Hematopoietic multipotent progenitor cell treated with erythropoietin and hydrocortisone succinate and interleukin-3 and kit ligand, for 17 days (in vitro differentiated cells): ENCODE measurements around the gene FOXP1.

ENCODE experiments used
- DNase-seq: peaks from one replicate; pipeline ENCODE4 v3.0.0-alpha.2; 2015; ENCODE audit warnings: low spot score

The FOXP1 gene

DNA sequence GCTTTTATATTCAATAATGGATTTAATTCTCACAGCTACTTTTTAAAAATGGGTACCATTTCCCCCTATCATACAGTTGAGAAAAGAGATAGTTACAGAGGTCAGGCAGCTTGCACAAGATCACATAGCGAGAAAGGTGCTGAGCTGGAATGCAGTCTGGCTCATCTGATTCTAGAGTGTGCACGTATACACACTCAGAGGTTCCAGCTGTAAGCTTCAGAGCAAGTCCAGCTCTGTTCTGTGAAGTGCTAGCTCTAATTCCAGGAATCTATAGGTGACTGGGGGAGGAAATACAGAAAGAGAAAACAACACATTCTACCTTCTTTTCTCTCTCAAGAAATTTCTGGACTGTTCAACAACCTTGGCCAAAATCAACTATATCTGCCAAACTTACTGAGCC lies 318.7 kb downstream of the FOXP1 start:
- no peak for DNase-seq

DNA sequence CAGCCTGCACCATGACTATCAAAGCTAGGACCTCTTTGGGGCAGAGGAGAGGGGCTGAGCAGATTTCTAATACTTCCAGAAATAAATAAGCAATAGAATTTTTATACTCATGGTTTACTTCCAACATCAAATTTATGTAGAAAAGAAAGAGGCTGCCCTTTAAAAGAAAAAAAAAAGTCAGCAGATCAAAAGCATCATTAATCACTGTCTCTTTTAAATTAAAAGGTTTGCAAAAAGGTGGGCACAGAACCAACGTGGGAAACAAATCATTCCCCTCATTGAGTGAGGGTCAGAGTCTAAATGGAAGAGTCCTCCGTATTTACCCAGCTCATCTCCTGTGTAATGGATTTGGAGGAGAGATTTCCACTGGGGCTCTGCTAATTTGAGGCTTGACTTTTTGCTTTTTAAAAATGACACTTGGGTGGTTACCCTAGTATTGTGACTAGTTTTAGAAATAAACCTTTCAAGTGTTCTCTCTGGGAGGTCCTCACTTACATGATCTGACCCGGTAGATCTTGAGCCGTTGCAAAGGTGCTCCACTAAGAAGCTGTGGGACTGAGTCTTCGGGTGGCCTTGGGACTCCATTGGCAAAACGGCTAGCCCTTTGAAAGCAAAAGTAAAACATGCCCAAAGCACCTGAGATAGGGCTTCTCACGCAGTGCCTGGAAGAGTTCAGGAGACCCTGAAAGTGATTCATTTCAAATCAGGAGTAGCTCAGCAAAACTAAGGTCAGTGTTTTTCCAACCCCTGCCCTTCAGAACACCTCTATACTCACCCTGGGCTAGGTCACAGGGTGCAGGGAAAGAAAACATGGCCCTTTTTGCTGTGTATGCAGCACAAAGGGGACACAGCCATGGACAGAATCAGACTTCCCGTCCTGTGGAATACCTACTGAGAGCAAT lies 320.9 kb downstream of the FOXP1 start:
- no peak for DNase-seq

DNA sequence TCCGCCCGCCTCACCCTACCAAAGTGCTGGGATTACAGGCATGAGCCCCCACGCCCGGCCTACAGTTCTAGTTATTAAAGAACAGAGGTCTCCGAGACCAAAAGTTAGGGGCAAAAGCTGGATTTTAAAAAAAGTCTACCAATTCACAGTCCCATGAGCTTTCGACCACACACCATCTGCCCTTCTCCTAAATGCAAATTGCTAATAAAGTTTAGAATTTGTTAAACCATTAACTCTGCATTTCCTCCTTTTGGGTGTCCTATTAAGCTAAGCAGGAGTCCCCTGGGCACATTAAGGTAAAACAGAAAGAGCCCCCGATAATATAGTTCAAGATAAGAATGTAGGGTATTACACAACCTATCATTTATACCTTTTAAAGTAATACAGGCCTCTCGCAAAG lies 322.7 kb downstream of the FOXP1 start:
- DNase-seq, result no peak

DNA sequence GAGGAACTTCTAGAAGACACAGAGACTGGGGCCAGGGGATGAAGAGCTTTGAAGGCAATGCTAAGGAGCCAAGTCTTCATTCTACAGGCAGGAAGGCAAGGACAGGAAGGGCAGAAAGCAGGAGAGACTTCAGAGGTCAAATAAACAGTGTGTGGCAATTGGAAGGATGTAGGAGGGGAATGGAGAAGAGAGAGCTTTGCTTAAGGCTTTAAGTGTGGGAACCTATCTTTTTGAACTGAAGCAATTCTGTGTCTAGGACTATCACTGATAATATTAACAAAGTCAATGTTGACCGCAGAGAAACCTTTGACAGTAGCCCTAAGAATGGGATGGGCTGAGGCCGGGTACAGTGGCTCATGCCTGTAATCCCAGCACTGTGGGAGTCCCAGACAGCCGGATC lies 325.0 kb downstream of the FOXP1 start:
- no peak for DNase-seq

DNA sequence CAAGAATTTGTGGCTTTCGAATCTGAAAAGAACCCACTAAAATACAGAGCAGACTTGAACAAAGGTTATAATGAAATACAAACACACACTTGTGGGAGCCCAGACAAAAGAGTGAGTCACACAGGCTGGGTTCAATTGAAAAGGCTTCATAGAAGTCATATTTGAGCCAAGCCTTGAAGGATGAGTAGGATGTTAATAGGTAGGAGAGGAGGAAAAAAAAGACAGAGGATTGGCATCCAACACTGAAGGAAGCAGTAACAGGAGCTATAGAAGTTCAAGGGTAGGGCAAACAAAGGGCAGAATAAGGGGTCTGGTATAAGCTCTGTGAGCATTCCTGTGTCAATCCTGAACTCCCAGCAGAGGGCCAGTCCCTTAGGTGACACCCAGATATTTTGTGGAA lies 325.4 kb downstream of the FOXP1 start:
- no peak for DNase-seq

DNA sequence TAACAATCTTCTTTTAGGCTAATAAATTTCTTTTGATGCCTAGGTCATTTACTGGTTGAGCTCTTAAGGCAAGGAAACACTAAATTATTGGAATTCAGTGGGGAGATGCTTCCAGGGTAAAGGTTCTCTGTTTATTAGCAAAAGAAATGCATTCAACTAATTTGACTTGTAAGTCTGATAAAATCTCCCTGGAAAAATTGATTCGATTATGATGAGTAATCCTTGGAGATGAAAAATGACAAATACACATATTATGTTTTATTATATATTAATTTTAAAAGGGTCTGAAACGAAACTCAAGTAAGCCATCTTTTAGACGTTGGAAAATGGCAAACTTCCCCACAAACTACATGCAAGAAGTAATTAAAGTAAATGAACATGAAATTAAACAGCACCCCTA lies 328.0 kb downstream of the FOXP1 start:
- DNase-seq, result no peak

DNA sequence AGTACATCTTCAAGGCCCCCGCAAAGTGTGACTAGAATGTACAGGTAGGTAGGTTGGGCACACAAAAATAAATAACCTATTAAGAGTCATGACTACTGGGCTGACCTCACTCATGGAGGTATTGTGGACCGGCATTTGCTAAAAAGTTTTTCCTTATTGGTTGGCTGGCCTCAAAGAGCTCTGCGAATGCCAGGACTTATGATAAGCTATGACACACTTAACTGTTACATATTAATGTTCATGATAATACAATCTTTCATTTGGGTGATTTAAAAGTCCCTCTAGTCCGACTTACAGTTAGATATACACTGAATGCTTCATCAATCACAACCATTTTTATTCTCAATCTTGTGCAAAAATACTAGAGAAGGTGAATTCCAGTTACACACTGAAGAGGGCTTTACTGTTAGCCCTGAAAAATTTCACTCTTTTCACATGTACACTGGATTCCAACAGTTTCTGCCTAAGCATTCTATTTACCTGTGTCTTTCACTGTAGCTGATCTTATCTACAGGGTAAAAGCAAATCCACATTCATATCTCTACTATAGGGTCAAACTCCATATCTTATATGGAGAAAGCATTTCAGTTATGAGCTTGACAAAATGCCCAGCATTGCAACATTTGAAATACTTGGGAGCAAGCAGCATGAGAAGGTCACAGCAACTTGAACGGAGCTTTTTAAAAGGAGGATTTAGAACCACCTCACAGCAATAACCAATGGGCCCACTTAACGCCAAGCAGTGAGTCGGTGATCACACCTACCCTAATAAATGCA lies 329.1 kb downstream of the FOXP1 start:
- DNase-seq, result no peak

DNA sequence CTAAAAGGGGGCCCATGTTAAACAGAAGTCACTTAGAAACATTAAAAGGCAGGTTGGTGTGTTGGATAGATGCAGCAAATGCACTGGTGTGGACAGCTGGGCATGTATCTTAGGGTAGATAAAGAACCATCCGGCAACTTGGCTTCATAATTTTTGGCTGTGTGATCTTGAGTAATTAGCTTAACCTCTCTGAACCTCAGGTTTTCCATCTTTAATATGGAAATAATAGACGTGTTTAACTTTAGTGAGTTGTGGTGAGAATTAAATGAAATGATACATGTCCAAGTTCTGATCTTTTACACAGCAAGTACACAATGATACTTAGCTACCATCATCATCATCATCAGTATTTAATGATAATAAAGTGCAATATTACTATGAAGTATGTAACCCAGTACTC lies 330.4 kb downstream of the FOXP1 start:
- no peak for DNase-seq

DNA sequence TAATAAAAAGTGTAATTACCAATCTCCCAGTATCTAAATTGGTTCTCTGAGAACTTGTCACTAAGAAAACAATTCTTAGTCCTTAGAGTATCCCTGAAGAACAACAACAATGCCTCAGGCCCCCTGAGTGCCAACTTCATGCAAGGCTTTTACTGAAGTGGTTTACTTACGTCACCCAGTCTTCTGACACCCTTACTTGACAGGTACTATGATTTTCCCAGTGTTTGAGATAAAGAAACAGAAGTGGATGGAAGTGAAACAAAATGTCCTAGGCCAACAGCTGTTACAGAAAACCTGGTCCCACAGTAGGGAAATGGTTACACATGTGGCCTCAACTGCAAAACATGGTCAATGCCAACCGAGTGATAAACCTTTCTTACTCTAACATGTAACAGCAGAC lies 331.1 kb downstream of the FOXP1 start:
- no peak for DNase-seq

DNA sequence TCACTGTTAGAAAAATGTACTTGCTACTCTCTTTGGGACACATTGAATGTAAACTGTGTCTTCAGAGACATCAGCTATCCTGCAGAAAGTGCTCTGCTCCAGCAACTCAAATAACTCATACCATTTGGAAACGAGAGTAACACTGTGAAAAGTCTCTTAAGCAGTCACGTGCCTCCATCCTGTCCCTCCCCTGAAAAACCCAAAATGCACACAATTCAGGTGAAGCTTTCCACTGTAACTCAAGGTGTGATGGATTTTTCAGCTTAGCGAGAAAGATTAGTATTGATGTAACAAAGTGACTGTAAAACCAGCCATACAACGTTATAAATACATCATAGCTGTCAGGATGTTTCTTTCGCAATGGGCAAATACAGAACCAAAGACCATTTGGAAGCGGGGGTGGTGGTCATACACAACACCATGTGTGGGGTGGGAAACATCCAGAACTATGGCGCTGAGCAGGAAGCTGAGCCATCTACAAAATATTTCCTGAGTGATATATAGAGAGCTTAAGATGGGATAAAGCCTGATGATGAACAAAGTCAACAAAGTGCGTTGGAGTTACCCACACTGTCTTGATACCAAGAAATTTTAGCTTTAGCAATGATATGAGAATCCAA lies 332.3 kb downstream of the FOXP1 start:
- DNase-seq, result no peak

DNA sequence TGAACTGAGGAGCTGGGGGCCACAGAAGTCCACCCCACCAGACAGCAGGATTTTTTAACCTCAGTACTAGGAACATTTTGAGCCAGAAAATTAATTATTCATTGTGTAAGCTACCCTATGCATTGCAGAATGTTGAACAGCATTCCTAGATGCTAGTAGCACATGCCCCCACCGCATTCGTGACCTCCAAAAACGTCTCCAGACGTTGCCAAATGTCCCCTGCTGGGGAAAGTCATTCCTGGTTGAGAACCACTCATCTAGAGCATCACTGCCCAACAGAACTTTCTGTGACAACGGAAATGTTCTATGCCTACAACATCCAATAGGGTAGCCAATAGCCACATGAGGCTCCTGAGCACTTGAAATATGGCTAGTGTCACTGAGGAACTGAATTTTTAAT lies 333.5 kb downstream of the FOXP1 start:
- no peak for DNase-seq

DNA sequence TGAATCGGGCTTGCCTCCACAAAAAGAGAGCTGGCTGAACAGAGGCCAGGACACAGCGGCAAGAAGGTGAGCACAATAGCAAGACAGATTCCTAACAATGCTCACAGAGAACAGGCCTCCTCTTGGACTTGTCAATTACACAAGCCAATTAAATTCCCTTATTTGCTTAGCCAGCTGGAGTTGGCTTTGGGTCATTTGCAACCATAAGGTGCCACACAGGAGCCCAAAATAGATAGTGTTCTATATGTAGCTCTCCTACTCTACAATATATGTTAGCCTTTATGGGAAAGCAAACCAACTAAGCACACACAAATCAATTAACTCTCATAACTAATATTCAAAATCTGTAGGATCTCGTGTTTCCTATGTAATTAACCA lies 335.6 kb downstream of the FOXP1 start:
- DNase-seq, result no peak

DNA sequence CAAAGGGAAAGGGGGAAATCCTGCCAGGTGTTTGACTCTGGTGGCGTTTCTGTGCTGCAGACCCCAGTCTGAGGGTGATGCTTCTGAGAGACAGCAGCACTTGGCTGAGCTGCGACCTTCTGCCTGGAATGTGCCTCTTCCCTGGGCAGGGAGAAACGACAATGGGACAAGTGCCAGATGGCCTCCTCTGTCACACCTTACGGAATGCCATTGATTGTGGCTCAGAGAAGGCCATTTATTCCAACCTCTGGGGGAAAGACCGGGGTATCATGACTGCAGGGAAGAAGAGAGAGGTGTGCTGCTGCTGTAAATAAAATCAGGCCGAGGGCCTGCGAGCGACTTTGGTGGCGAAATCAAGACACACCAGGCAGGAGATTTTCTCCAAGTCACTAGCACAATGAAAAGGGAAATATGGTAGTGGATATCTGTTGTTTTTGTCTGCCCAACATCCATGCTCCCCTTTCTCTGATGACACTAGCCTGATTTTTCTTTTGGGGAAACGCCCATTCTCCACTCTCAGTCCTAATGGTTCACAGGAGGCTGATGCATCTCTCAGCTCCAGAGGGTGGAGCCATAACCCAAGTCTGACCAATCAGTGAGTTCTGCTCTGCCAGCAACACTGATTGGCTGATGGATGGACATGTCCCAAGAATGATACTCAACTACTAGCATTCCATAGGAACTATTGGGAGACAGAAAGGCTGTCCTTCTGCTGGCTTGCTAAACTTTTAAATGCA lies 336.1 kb downstream of the FOXP1 start:
- peak; percentile 77 for DNase-seq

DNA sequence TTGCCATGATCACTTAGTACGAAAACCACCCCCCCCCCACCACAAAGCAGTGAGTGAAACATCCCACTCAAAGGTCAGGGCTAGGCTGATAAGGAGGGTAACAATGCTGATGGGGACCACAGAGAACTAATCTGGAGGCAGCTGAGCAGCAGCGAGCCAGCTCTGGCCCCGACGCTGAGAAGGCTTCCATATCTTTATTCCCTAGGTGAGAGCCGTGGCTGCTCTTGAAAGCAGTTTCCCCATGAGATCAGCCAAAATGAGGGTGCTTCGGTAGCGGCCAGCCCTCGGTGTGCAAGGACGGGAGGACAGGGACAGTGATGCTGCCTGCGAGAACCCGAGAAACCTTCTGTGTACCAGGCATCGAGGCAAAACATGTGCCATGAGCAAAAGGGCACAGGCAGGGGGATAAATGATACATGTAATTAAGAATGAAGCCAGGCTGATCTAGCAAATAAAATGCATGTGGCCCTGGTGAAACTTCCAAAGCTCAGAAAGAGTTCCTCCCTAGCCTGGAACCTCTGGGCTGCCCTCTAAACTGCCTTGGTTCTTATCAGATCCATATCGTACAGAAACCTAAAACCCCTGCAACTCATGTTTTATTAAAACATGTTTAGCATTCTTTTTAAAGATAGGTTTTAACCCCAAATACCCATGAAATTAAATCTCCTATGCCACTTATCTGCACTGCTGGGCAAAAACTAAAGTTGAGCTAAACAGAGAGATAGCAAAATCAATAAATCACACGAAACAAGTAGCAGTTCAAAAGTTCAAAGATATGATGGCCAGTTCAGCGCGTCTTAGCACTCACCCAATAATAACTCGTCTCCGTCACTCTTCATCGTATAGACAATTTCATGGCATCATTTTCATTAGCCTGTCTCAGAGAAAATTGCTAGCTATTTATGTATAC lies 337.3 kb downstream of the FOXP1 start:
- DNase-seq, result no peak

DNA sequence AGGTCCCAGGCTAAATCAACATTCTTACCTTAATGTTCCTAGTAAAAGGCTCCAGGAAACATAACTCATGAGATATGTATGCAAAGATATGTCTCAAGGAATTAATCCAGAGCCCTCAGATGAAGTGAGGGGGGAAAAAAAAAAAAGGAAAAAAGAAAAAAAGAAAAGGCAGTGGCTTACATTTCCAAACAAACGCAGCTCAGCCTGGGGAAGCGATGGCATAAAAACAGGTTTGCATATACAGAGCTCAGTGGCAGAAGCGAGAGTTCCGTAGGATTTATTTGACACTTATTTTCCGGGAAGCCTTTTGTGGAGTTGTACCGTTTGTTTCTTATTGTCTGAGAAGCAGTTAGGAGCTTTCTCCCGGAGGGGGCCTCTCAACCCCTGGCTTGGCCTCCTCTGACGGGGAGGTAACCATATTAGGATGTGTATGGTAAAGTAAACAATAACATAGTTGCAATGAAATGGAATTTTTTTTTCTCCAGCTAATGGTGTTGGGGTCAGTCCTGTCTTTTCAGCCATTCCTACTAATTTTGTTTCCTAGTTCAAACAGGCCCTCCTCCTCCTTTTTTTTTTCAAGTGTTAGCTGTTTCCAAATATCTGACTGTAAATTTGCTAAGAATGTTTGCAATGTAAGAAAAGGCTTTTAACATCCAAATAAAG lies 338.6 kb downstream of the FOXP1 start:
- no peak for DNase-seq

DNA sequence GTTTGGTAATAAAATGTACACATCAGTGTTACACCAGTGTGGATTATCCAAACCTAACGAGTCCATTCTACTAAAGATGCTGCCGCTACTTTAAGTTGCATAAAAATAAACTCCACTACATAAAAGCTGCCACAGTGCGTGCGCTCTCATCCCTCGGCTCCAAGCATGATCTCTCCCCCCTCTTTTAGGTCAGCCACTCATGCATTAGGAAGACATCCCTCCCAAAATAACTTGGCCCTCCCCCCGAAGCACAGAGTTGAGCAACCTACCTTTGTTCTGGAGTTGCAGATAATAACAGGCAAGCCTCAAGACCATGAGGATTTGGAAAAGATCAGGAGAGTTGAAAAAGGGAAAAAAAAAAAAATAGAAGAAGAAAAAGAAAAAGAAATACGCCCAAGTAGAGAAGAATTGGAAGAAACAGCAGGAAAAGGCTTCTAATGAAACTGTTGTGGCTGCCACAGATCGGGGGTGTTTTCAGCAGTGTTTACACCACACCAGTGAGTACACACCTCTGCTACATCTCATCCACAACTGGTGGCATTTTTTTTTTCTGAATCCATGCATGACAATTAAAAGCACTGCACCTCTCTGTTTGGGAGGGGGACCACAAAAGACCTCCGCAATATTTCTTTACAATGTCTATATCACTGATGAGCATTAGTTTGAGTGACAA lies 339.2 kb downstream of the FOXP1 start:
- DNase-seq, result no peak

DNA sequence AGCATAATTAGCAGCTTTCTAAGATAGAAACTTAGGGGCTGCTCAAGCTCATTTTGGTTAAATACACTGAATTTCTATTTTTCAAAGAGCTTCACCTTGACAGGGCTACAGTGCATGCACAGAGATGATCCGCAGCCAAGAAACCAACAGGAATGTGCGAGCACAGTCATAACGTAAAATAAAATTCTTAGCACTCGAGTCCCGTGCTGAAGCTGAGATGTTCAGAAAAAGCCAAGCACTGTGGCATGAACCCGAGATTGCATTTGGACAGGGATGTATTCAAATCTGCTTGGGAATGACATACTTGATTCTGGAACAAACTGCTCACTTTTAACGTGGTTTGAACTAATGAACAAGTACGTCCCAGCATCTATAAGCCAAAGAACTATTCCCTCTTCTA lies 340.3 kb downstream of the FOXP1 start:
- no peak for DNase-seq

DNA sequence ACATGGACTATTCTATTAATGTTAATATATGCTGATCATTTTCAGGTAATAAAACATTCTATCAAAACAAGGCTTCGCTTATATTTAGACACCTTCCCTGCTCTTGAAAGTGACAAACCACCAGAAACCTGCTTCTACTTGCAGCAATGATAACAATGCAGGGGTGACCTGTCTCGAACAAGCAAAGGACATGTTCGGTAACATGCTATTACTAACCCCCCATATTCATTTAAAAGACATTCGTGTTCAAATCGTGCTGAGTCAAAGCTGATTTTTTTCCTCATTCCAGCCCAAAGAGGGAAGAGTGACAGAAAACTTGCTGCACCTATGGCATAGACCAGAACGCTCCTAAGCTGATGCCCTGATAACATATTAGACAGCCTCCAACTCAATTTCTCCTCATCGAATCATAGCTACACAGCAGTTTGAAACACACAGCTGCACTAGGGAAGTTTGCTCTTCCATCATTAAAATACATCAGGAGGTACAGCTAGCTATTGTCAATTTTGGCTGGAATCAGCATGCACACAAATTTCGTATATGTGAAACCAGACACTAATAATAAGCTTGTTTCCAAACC lies 341.5 kb downstream of the FOXP1 start:
- DNase-seq, result no peak

DNA sequence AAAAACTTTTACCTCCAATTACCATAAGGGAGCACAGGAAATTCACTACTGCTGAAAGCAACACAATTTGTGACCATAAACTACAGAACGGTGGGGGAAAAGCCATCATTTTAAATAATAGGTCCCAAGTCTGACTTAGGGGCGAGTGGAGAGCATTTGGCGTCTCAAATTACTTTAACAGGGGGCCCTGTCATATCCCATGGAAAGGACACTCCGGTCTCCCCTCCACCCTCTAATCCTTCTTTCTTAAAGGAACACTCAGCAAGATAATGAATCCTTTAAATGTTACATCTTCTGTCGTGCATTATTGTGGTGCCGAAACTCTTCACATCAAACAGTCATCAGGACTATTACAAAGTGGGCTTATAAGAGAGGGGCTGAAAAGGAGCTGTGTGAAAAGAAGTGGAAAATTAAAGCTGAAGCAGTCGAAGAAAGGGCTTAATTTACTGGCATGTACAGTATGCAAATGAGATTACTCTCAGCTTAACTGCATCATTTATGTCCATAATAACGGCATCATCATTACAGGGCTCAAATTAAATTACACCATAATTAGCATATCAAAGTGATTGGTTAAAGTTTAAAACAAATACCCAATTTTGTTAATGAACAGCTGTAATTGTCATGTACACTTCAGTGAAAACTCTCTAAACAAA lies 342.2 kb downstream of the FOXP1 start:
- no peak for DNase-seq
